Rectal smooth muscle tissue (tissue), 1 donor: ENCODE data around the gene PLEKHA5.
"Not testable (repeated sequence)": the region's sequence is repeated elsewhere in the genome, so short reads cannot be mapped to it uniquely, and the experiment has no call there.

Experiments
- H3K27ac ChIP-seq: one replicate; pipeline ENCODE4 v1.7.0; 2013; ENCODE audit warnings: low read depth, low read length, inconsistent platforms
- H3K27me3 ChIP-seq: one replicate; pipeline ENCODE4 v1.7.0; 2013; ENCODE audit warnings: low read length; ENCODE audit not compliant: control insufficient read depth, insufficient read depth
- H3K36me3 ChIP-seq: one replicate; pipeline ENCODE4 v1.7.0; 2013; ENCODE audit warnings: low read length; ENCODE audit not compliant: control insufficient read depth, insufficient read depth
- H3K4me1 ChIP-seq: one replicate; pipeline ENCODE4 v1.7.0; 2013; ENCODE audit warnings: low read length; ENCODE audit not compliant: control insufficient read depth, insufficient read depth
- H3K4me3 ChIP-seq: one replicate; pipeline ENCODE4 v1.7.0; 2013; ENCODE audit warnings: low read length
- H3K9ac ChIP-seq: one replicate; pipeline ENCODE4 v1.7.0; 2013; ENCODE audit warnings: low read length

Gene PLEKHA5

GRCh38 chr12:19155981-19156734, 26.6 kb downstream of the PLEKHA5 start:
- Histone ChIP-seq H3K27me3 (no peaks in the 10 kb centered on the region), H3K9ac (no peak overlapping the region), H3K4me3 (no peak overlapping the region), H3K36me3 (no peaks in the 10 kb centered on the region), H3K4me1 (no peaks in the 10 kb centered on the region), H3K27ac (no peak overlapping the region)

GRCh38 chr12:19158923-19159322, 29.4 kb downstream of the PLEKHA5 start:
- Histone ChIP-seq H3K27ac (no peak overlapping the region), H3K27me3 (no peaks in the 10 kb centered on the region), H3K36me3 (no peaks in the 10 kb centered on the region), H3K9ac (no peak overlapping the region), H3K4me1 (no peaks in the 10 kb centered on the region), H3K4me3 (no peak overlapping the region)

- no peak overlapping the region for H3K9ac ChIP-seq
- H3K4me3 ChIP-seq: no peak overlapping the region
- no peaks in the 10 kb centered on the region for H3K4me1 ChIP-seq
- no peaks in the 10 kb centered on the region for H3K36me3 ChIP-seq
- no peaks in the 10 kb centered on the region for H3K27me3 ChIP-seq
- no peak overlapping the region for H3K27ac ChIP-seq
These were observed 31.7 kb downstream of the PLEKHA5 start for GRCh38 chr12:19161216-19161615.

- no peak overlapping the region for H3K27ac ChIP-seq
- no peaks in the 10 kb centered on the region for H3K4me1 ChIP-seq
- no peak overlapping the region for H3K9ac ChIP-seq
- H3K36me3 ChIP-seq: no peaks in the 10 kb centered on the region
- no peaks in the 10 kb centered on the region for H3K27me3 ChIP-seq
- H3K4me3 ChIP-seq: no peak overlapping the region
These were observed 35.9 kb downstream of the PLEKHA5 start for GRCh38 chr12:19165451-19165850.

DNA sequence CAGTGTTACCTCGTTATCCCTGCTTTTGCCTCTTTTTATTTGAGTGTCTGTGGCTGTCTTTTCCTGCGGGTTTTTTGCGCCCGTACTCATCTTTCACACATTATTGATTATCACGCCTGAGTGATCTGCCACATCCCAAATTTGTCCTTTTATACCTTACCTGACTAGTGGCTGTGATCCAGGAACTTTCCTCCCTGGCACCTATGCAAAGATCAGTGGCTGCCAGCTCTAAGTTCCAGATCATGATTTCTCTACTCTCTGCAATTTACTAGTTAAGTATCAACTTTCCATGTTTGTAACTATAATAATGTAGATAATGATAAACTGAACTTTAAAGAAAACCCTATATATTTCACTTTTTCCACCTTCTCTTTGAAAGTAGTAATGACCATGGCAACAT, 36.9 kb downstream of the PLEKHA5 start:
- no peak overlapping the region for H3K27ac ChIP-seq
- no peaks in the 10 kb centered on the region for H3K36me3 ChIP-seq
- no peaks in the 10 kb centered on the region for H3K4me1 ChIP-seq

GRCh38 chr12:19166956-19167355, 37.4 kb downstream of the PLEKHA5 start:
- H3K4me1 ChIP-seq: no peaks in the 10 kb centered on the region
- H3K27me3 ChIP-seq: no peaks in the 10 kb centered on the region

More for the DNA sequence above, 36.9 kb downstream of the PLEKHA5 start:
- no peaks in the 10 kb centered on the region for H3K27me3 ChIP-seq
- H3K9ac ChIP-seq: no peak overlapping the region
- no peak overlapping the region for H3K4me3 ChIP-seq

GRCh38 chr12:19167708-19168107, 38.2 kb downstream of the PLEKHA5 start:
- Histone ChIP-seq H3K27ac (no peak overlapping the region), H3K4me3 (no peak overlapping the region), H3K27me3 (no peaks in the 10 kb centered on the region), H3K36me3 (no peaks in the 10 kb centered on the region), H3K4me1 (no peaks in the 10 kb centered on the region), H3K9ac (no peak overlapping the region)

More at GRCh38 chr12:19166956-19167355, 37.4 kb downstream of the PLEKHA5 start:
- H3K36me3 ChIP-seq: no peaks in the 10 kb centered on the region
- H3K4me3 ChIP-seq: no peak overlapping the region
- H3K9ac ChIP-seq: no peak overlapping the region
- no peak overlapping the region for H3K27ac ChIP-seq

DNA sequence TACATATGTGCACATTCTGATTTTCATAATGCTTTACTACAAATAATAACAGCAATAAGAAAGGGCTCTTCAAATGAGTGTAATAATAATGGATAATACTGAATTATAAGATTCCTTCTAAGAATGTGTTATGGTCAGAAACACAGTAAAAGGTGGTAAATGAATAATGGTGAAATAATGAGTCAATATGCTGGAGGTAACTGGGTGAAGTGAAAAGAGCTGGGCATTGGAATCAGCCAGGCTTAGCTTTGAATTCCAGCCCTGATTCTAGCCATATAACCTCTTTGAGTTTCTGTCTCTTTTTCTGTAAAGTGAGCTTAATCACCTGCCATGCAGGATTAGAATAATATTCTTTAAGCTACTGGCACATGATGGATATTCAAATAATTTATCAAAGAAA, 39.1 kb downstream of the PLEKHA5 start:
- Histone ChIP-seq H3K27me3 (no peaks in the 10 kb centered on the region), H3K4me3 (no peak overlapping the region), H3K27ac (no peak overlapping the region), H3K36me3 (no peaks in the 10 kb centered on the region), H3K9ac (no peak overlapping the region), H3K4me1 (no peaks in the 10 kb centered on the region)

GRCh38 chr12:19169222-19169621, 39.7 kb downstream of the PLEKHA5 start:
- no peaks in the 10 kb centered on the region for H3K4me1 ChIP-seq
- no peak overlapping the region for H3K9ac ChIP-seq
- no peaks in the 10 kb centered on the region for H3K36me3 ChIP-seq

DNA sequence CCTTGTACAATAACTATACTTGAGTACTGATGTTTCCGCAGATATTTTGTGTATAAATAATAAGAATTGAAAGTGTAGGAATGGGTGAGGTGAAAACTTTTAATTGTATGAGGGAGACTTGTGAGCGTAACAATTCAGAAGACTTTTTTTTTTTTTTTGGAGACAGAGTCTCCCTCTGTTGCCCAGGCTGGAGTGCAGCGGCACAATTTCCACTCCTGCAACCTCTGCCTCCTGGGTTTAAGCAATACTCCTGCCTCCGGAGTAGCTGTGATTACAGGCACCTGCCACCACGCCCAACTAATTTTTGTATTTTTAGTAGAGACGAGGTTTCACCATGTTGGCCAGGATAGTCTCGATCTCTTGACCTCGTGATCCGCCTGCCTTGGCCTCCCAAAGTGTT, 40.8 kb downstream of the PLEKHA5 start:
- not testable (repeated sequence) for H3K36me3 ChIP-seq, H3K4me3 ChIP-seq, H3K4me1 ChIP-seq, H3K27ac ChIP-seq, H3K27me3 ChIP-seq, H3K9ac ChIP-seq

More at GRCh38 chr12:19169222-19169621, 39.7 kb downstream of the PLEKHA5 start:
- Histone ChIP-seq H3K27me3 (no peaks in the 10 kb centered on the region), H3K4me3 (no peak overlapping the region), H3K27ac (no peak overlapping the region)

- Histone ChIP-seq H3K4me1 (no peaks in the 10 kb centered on the region), H3K4me3 (no peak overlapping the region), H3K27me3 (no peaks in the 10 kb centered on the region), H3K9ac (no peak overlapping the region), H3K36me3 (no peaks in the 10 kb centered on the region), H3K27ac (no peak overlapping the region)
These were observed 42.2 kb downstream of the PLEKHA5 start for GRCh38 chr12:19171731-19172130.

GRCh38 chr12:19177754-19178153, 48.2 kb downstream of the PLEKHA5 start:
- no peaks in the 10 kb centered on the region for H3K36me3 ChIP-seq
- no peak overlapping the region for H3K4me3 ChIP-seq
- no peak overlapping the region for H3K9ac ChIP-seq
- H3K27me3 ChIP-seq: no peaks in the 10 kb centered on the region
- H3K27ac ChIP-seq: no peak overlapping the region
- H3K4me1 ChIP-seq: no peaks in the 10 kb centered on the region

GRCh38 chr12:19179986-19180385, 50.5 kb downstream of the PLEKHA5 start:
- no peaks in the 10 kb centered on the region for H3K27me3 ChIP-seq
- H3K27ac ChIP-seq: no peak overlapping the region
- H3K4me1 ChIP-seq: no peaks in the 10 kb centered on the region

More at GRCh38 chr12:19179986-19180385, 50.5 kb downstream of the PLEKHA5 start:
- no peaks in the 10 kb centered on the region for H3K36me3 ChIP-seq
- H3K4me3 ChIP-seq: no peak overlapping the region
- H3K9ac ChIP-seq: no peak overlapping the region
